RWPE1 (cell line): Measurements from ENCODE around the gene STK40.
A peak's percentile ranks its signal among the peaks of the same experiment; 100 is the strongest.

ENCODE experiments used
- CTCF ChIA-PET: fragments of 350-600 bp; sonication (Branson Sonifier 250); formaldehyde crosslinking; extraction: SDS; loops from one replicate; lab custom pipeline; 2021; lab: Yijun Ruan, JAX
- POLR2A ChIA-PET: fragments of 400-600 bp; formaldehyde crosslinking; extraction: SDS; loops from one replicate; lab custom pipeline; 2020; ENCODE audit warnings: antibody characterized with exemption; ENCODE audit not compliant: low non-redundant PET; lab: Yijun Ruan, JAX
- DNase-seq: peaks from one replicate; pipeline ENCODE4 v3.0.0; 2012; ENCODE audit warnings: low spot score
- H3K27ac ChIP-seq: fragments of 450-650 bp; 2 replicates; pipeline ENCODE4 v1.5.1; 2017
- CTCF ChIP-seq: fragments of 450-650 bp; conservative IDR thresholded peaks from 2 replicates; pipeline ENCODE4 v1.5.1; 2017; ENCODE audit warnings: low read depth, mild to moderate bottlenecking

The STK40 gene

GRCh38 chr1:36326499-36326898, 59.2 kb downstream of the STK40 start:
- ChIA-PET CTCF (interaction anchor here (0.6 to 0.7 kb wide), 2 partner anchors 23 to 43 kb away, joined by 3 read pairs; no protein-coding TSS in a partner anchor), POLR2A (interaction anchor here (0.6 to 0.7 kb wide), 3 partner anchors 103 to 144 kb away, joined by 3 to 7 read pairs (median 3); no protein-coding TSS in a partner anchor)
- H3K27ac ChIP-seq = no peak overlapping the region
- no peak for TF ChIP-seq CTCF
- DNase-seq = no peak

GRCh38 chr1:36324353-36324703, 61.4 kb downstream of the STK40 start:
- POLR2A ChIA-PET = interaction anchor here (0.7 kb wide), 1 partner anchor 64 kb away, joined by 6 read pairs; no protein-coding TSS in a partner anchor
- TF ChIP-seq CTCF = no peak
- peak overlapping the region; percentile 72; the same call in 1 of the 2 replicates for H3K27ac ChIP-seq
- no peak for DNase-seq
- CTCF ChIA-PET = interaction anchor here (0.8 to 1.1 kb wide), 2 partner anchors 18 to 58 kb away, joined by 3 read pairs; no protein-coding TSS in a partner anchor

- POLR2A ChIA-PET = interaction anchor here (0.7 kb wide), 1 partner anchor 64 kb away, joined by 6 read pairs; no protein-coding TSS in a partner anchor
- H3K27ac ChIP-seq = peak within 1 kb of the TSS; percentile 72
- peak; percentile 50 for DNase-seq
- TF ChIP-seq CTCF = no peak
- CTCF ChIA-PET = interaction anchor here (0.8 to 1.1 kb wide), 2 partner anchors 19 to 58 kb away, joined by 3 read pairs; no protein-coding TSS in a partner anchor
Measured at GRCh38 chr1:36323636-36324352, 61.9 kb downstream of the STK40 start, which contains the start of gene EVA1B. TSS of gene EVA1B (minus strand) at chr1:36323645. CDS start at chr1:36323037, 608 bp downstream.

DNA sequence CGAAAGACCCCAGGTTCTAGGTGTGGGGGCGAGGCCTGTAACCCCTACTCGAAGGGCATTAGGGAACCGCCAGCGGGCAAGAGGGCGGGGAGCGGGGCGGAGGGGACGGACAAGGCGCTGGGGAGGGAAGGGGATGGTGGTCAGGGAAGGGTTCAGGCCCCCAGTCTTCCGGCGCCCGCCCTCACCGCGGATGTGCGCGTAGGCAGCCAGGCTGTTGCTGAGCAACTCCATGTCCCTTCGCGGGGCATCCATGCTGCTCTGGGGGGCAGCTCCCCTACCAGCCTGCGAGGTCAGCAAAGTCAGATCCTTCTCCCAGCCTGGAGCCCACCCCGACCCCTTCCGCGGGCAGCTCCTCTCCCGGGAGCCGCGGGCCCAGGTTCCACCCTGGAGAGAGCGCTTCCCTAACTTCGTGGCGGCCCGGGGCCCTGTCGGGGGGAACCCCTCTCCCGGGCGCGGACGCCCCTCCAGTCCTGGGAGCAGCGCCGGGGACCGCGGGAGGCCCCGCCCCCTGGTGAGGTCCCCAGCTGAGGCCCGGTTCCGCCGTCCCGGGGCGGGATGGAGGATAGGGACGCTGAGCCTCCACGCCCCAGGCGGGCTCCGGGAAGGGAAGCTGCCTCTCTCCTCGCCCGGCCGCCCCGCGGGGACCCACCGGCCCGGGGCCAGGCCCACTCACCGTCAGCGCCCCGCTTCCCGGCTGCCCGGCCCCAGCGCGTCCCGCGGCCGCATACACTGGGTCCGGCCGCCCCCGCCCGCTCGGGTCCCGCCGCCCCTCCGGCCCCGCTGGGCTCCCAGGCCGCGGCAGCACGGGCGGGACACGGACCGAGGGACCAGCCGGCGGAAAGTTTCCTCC, 62.7 kb downstream of the STK40 start:
- peak overlapping the region; percentile 72 for H3K27ac ChIP-seq
- ChIA-PET CTCF (interaction anchor here (1.1 kb wide), 1 partner anchor 59 kb away, joined by 3 read pairs; no protein-coding TSS in a partner anchor), POLR2A (no interaction called here)
- no peak for TF ChIP-seq CTCF
- no peak for DNase-seq

DNA sequence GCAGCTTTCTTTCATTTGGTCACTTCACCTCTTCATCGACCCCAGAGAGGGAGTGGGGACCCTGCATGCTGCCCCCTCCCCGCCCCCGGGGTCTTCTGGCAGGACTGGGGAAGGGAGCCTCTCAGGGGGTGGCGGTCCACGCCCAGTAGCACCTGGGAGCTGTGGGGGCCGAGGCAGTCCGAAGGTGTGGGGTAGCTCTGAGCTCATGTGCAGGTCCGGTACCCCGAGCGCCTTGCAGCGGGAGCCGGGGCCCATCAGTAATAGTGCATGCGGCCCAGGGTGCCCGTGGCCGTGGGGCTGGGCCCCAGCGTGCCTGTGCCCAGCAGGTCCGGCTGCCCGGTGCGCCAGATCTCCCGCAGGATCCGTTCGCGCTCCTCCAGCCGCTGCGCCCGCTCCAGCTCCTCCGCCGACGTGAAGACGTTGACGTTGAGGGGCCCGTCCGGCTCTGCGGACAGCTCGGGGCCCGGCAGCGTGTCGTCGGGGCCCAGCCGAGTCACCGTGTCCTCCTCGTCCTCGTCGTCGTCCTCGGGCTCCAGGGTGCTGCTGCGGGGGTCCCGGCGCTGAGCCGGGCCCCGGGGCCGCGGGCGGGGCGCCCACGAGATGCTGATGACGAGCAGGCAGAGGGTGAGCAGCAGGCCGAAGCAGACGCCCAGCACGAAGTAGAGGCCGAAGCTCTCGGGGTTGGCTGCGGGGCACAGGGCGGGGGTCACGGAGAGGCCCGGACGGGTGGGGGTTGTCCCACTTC, 63.5 kb downstream of the STK40 start:
- H3K27ac ChIP-seq = peak overlapping the region; percentile 72
- DNase-seq = no peak
- TF ChIP-seq CTCF = no peak
- ChIA-PET CTCF (interaction anchor here (0.6 kb wide), 1 partner anchor 18 kb away, joined by 5 read pairs; no protein-coding TSS in a partner anchor), POLR2A (no interaction called here)
